CD4-positive, alpha-beta T cell treated with Interleukin-15 for 4 hours (primary cell): ENCODE measurements around the gene AQP11.
"Not testable (repeated sequence)": the region's sequence is repeated elsewhere in the genome, so short reads cannot be mapped to it uniquely, and the experiment has no call there.

Experiments
- DNase-seq: peaks from one replicate; pipeline ENCODE4 v3.0.0-alpha.2; 2020; ENCODE audit warnings: low spot score

Gene AQP11

DNA sequence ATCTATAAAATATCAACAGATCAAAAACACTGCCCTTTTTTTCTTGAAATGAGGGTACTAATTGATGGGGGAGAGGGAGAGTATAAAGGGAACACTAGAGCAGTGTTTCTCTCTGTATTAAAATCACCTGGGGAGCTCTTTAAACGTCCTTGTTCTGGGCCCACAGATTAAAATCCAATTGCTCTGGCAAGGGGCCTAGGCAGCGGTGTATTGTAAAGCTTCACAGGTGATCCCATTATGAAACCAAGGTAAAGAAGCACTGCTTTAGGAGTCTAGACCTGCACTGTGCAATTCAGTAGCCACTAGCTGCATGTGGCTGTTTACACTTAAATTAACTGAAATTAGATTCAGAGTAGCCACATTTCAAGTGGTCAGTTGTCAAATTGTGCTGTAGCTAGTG lies 3.0 kb downstream of the AQP11 start:
- no peak for DNase-seq

DNA sequence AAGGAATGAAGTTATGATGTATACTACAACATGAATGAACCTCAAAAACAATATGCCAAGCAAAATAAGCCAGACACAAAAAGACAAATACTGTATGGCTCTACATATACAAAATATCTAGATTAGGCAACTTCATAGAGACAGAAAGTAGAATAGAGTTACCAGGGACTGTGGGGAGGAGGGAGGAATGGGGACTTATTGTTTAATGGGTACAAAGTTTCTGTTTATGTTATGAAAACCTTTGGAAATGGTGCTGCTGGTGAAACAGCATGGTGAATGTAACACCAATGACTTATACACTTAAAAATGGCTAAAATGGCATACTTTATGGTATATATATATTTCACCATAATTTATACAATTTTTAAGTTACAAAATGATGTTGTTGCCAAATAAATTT lies 4.1 kb downstream of the AQP11 start:
- DNase-seq, result no peak

DNA sequence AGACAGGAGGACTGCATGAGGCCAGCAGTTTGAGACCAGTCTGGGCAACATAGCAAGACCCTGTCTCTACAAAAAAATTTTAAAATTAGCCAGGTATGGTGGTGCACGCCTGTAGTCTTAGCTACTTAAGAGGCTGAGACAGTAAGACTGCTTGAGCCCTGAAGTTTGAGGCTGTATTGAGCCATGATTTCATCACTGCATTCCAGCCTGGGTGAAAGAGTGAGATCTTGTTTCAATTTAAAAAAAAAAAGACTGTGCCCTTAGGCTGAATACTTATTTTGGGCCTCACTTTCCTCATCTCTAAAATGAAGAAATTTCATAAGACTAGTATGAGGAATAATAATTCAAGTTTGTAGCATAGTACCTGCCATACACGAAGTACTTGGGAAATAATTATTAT lies 6.9 kb downstream of the AQP11 start:
- no peak for DNase-seq

DNA sequence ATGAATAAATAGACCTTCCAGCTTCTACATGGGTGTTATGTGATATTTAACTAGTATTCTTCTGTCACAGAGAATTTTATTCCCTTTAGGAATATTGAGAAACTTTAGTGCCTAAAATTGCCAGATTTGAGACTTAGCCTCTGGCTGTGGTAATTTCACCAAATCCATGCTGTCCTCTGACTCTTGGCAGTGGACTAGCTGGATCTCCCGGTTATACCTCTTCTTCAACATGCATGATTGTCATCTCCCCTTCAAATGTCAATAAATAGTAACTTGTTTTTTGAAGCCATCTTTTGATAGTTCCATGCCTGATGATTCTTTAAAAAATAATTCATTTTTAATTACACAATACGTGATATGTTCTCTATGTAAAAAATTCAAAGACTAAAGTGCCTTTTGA lies 8.4 kb downstream of the AQP11 start:
- DNase-seq, result no peak

DNA sequence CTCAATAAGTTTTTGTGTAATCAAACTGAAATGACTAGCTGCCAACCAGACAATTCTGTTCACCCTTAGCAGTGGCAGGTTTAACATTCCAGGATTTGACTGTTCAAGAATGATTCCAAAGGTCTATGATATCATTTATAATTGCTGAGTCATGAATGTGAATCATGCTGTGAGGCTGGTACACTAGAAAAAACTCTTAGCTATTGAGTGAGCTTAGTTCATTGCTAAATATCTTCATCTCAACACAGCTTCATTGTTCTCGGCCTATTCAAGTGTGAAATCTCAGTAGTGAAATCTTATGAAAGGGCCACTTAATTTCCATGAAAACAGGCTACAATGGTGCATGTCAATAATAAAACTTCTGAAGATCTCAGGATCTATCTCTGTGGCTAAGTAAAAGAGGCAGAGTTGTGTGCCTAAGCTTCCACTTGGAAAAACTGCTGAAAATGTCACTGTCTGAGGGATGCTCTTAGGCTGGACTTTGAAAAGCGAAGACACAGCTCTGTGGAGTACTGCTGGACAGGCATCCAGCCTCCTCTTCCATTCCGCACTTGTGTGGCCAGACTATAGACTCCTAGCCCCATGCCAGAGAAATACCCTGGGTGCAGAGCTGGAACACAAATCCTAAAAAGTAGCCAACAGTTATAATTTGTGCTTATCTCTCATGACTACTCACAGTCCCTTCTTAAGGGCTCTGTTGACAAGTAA lies 12.8 kb downstream of the AQP11 start:
- DNase-seq, result no peak

DNA sequence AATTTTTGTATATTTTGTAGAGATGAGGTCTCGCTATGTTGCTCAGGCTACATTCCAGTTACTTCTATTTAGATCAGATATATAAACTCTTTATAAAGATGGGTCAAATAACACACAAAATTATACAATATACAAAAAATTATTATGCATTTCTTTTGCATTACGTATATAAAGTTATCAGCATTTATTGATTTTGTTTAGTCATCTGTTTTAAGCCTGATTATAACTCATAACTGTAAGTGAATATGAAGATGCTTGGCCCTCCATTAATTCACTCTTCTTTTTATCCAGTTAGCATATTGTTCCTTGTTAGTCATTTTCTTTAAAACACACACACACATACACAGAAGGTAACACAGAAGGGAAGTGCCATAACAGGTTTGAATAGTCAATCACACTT lies 14.5 kb downstream of the AQP11 start:
- DNase-seq, result no peak

DNA sequence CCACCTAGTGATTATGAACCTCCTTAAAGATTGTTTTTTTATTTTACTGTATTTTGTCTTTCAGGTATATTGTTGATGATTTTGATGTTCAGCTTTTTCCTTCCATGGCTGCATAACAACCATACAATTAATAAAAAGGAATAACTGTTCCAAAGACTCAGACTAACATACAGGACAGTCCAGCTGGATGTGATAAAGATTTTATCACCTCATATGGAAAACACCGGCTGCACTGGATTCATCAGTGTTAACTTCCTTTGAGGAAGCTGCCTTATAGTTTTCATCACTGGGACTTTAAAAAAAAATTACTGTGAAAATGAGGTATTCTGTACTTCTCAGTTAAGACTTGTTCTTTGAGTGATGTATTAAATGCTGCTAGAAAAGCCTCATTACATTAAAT lies 19.5 kb downstream of the AQP11 start:
- DNase-seq, result no peak

DNA sequence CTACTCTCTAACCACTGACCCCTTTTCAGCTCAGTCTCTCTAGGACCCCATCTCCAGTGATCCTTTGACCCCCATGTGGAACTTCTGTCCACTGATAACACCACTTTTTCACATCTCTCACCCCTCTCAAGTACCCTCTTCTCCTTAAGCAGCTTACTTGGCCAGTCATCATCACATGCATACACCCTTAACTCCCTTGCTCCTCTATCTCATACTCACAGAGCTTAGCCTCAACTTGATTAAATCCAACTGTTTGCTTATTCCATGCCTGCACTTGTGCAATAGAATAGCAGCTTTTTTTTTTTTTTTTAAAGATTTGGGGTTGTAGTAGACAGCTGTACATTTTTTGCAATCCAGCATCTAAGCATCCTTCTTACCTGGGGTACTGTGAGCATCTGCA lies 22.2 kb downstream of the AQP11 start:
- no peak for DNase-seq

DNA sequence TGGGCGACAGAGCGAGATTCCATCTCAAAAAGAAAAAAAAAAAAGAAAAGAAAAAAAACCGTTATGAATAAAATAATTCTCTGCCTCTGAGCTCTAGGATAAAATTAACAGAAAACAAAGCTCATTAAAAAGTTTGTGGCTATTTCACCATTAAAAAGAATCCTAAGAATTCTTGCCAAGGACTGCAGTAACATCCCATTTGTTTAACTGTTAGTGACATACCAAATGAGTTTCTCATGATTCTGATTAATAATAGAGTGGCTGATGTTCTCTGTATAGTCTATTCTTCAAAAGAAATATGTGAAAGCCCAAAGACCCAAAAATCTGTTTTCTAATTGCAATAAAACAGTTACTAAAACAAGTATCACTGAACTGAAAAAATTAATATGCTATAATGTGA lies 28.1 kb downstream of the AQP11 start:
- no peak for DNase-seq

DNA sequence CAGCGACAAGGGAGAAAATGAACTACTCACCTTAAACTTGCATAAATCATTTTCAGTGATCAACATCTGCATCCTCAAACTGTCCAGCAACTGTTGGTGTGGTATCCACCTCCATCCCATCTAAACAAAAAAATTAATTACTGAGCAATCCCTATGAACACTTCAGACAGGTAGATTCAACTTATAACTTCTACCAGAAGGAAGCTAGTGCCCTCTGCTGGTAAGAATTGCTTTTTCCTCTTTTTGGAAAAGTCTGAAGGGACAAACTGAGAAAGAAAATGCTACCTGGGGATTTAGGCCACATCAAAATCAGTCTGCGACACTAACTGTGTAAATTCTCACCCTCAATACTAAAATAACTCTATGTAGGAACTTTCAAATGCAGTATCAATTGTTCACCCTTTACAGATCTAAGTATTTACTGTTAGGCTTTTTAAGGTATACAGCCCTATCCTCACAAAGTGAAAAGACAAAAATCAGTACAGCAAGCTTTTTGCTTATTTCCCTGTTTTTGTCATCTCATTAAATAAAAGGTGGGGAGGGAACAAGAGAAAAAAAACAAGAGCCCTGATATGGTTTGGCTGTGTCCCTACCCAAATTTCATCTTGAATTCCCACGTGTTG lies 29.9 kb downstream of the AQP11 start:
- DNase-seq, result peak; percentile 49

DNA sequence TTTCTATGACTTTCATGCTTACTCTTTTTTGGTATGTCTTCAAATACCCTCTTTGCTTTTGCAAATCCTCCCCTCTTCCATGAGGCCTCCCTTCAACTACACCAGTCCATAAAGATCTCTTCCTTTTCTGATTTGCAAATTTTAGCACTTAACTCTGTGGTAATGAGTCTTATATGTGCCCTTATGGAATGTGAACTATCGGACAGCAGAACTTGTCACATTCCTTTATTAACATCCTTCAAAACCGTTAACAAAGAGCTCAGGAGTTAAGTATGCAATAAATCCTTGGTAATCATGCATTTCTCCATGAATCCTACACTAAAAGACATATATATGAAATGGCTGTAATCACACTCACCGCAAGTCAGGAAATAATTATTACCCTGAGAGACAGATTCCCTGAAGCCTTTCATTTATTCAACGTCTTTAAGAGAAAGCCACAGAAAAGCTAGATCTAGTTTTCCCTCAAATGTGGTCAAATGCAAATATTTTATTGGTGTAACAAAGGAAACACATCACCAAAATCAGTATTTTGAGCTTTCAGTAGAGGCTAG lies 40.5 kb downstream of the AQP11 start:
- no peak for DNase-seq

DNA sequence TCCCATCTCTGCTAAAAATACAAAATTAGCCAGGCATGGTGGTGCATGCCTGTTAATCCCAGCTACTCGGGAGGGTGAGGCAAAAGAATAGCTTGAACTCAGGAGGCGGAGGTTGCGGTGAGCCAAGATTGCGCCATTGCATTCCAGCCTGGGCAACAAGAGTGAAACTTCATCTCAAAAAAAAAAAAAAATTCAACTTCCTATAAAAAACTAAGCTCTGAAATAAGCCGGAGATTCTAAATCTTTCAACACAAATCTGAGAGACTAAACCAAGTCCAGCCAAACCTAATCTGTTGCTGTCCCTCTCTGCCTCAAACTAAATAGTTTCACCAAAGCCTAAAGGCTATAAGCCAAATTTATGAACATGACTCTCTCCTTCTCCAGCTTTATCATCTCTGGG lies 44.2 kb downstream of the AQP11 start:
- not testable (repeated sequence) for DNase-seq

DNA sequence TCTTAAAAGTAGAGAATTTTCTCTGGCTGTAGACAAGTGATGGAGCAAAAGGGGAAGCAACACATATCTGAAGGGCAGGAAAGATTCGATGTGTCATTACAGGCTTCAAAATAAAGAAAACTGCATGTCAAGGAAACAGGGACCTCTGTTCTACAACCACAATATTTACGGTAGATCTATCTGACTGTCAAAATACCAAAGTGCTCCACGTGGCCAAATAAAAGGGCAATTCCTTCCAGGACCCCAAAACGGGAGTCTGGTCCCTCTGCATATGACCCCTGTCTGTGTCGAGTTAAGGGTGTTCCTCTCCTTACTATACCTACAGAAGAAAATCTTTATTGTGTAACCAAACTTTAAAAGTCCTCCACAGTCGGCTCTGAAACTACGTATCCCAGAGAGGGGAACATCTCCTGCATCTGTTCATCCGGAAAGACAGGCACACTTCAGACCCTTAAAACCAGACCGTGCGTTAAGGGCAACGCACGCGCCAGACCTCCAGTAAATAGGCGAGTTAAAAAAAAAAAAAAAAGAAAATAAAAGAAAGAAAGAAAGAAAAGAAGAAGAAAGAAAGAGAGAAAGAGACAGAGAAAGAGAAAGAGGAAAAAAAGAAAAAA lies 47.1 kb downstream of the AQP11 start:
- DNase-seq, result no peak

DNA sequence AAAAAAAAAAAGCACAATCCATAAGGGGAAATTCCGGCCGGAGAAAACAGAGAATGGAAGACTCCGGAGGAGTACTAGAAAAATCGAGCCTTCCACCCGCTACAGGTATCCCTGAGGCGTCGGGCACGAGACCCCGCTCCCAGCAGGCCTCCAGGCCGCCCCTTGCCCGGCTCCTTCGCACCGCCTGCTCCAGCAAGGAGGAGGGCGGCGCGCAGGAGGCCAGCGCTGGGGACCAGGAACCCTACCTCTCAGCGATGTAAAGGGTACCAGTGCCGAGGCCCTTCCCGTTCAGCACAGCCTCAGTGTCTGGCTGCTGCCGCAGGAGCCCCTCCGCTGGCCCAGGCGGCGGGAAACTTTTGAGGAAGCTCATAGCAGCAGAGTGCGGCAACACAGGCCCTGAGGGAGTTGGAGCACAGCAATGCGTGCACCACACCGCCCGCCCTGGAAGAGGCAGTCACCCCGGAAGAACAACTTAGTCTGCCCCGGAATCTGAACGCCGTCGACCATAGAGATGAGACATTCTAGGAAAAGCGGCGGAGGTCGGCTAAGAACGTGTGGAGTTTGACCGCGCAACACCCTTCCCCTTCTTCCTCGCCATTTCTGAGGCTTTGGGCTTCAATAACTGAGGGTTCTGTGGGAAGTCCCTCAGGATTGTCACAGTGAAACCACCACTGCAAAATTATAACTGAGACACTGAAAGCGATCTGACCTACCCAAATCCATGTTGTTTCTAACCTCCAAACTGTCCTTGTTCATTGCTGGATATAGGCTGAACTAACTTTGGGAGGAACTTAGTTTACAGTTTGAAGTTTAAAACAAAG lies 47.8 kb downstream of the AQP11 start, which contains the start of gene CLNS1A:
Gene CLNS1A, minus strand, starts transcription at position 450 of the 821 bp plus-strand sequence. Its CDS starts 80 bp downstream, at position 370.
- peak; percentile 83 for DNase-seq

DNA sequence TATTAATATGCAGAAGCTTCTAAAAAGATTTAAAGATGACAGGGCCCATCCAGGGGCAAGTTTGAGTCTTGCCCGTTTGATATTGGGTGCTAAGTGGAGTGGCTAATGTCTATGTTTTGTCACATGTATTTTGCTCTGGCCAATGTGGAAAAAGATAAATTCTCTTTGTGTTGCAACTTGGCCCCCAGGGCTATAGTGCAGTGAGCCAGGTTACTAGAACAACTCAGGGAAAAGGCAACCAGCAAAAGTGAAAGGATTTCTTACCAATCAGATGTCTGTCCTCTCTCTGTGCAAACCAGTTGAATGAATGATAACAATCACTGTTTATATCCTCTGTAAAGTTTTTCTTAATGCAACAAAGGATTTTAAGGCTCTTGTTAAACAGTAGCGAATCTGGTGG lies 52.5 kb downstream of the AQP11 start:
- DNase-seq, result no peak

DNA sequence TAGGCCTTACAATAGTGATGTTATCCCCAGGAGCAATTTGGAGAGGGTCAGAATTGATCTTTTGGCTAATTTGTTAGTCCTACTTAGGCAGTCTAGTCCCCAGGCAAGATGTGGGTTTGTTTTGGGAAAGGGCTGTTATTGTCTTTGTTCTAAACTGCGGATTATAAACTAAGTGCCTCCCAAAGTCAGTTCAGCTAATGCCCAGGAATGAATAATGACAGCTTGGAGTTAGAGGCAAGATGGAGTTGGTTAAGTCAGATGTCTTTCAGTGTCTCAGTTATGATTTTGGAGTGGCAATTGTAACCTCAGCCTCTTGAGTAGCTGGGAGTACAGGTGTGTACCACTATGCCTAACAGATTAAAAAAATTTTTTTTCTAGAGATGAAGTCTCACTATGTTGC lies 55.1 kb downstream of the AQP11 start:
- DNase-seq, result no peak

DNA sequence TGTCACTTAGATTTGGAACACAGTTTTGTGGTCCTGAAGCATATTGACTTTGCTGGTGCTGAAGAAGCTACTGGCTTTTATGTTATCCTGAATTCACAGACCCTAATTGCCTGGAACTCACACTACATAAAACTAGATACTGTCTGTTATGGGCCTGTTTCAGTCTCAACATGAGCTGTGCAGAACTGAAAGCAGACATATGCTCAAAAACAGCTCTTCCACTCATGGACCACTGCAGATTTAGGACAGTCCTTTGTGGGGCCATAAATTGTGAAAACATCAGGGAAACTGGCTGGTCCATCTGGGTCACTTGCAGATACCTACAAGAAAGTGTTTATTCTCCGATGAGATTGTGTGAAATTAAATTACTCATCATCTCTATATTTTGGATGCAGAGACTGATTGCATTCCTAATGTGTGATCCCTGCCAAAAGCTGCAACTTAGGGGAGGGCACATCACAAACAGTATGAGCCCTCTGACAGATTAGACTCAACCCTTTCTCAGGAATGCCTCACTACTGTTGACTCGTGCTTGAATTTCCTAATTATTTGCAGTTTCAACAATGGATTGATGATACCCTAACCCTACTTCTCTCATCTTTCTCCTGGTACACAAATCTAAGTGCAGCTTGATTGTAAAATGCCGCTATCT lies 58.0 kb downstream of the AQP11 start:
- DNase-seq, result no peak

DNA sequence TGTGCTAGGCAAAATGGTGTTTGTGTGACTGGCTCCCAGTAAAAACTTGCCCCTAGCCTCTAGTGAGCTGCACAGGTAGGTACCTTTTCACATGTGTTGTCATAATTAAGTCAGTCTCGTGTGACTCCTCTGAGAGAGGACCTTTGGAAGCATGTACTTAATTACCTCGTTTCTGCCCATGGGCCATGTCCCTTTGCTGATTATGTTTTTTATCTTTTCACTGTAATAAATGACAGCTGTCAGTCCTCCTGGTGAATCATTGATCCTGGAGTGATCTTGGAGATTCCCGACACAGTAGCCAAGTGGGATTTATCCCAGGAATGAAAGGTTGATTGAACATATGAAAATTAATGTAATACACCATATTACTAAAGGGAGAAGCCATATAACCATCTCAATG lies 60.4 kb downstream of the AQP11 start:
- DNase-seq, result no peak

DNA sequence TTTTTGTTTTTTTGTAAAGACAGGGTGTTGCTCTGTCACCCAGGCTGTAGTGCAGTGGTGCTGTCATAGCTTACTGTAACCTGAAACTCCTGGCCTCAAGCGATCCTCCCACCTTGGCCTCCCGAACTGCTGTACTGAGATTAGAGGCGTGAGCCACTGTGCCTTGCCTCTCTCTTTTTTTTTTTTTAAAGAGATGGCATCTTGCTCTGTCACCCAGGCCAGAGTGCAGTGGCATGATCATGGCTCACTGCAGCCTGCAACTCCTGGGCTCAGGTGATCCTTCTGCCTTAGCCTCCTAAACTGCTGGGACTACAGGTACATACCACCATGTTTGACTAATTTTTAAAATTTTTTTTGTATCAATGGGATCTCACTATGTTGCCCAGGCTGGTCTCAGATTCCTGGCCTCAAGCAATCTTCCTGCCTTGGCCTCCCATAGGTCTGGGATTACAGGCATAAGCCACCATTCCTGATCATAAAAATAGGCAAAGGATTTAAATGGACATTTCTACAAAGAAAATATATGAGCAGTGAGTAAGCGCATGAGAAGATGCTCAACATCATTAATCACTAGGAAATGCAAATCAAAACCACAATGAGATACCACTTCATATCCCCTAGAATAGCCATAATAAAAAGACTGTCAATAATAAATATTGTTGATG lies 65.1 kb downstream of the AQP11 start:
- no peak for DNase-seq

DNA sequence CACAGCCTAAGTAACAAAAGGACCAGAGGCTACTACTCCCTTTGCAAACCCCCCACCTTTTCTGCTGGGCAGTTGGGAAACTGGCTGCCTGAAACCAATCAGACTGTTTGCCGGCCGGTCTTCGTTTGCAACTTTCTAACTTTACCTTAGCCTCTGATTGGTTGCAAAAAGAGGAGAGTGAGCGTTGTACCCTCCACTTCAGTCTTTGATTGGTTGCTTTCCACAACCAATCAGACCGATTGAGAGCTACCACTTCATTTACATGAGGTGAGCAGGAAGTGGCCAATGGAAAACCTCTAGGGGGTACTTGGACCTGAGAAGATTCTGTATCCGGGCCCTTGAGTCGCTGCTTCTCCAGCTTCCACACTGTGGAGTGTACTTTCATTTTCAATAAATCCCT lies 66.6 kb downstream of the AQP11 start:
- DNase-seq, result no peak
